ENCODE results near the gene ACOXL. TPM values are rescaled to one million over a fixed set of nuclear protein-coding genes. Genes with fewer than 3 reads are reported as not detected.

Gene ACOXL
- total RNA-seq, 3 donors from 2014 or later (not counting 1 experiment from before 2014, with no cell fraction given): not detected

DNA sequence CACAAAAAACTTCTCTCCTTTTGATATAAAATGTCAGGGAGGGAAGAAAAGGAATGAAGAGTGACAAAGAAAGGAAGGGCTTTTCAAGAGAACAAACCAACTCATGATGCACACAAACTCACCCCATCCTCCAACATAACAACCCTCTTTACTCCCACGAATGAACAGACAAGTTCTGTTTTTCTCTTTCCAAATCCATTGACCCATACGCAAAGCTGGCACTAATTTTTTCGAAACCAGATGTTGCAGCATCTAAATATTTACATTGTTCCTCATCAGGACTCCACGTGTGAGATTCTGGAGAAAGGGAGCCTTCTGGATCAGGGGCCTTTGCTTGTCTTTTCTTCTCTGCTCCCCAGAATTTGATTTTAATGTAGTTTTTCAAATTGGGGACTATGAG is 245.0 kb downstream of the ACOXL start:
- no peaks in the 10 kb centered on the region for H3K36me3 ChIP-seq (ENCODE audit: control insufficient read depth, insufficient read depth, low read length)

DNA sequence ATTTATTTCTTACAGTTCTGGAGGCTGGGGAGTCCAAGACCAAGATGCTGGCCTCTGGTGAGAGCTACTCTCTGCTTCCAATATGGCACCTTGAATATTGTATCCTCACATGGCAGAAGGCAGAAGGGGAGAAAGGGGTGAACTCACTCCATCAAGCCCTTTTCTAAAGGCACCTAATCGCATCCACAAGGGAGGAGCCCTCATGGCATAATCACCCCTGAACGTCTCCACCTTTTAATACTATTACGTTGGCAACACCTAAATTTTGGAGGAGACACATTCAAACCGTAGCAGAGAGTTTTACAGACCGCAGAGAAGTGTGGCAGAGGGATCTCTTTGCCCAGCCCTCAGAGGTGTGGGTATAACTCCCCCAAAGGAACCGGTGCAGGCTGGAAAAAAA is 245.8 kb downstream of the ACOXL start:
- no peaks in the 10 kb centered on the region for H3K36me3 Mint-ChIP-seq
- peaks cover 6 to 9% of the 10 kb centered on the region in 2 donors for H3K27me3 Mint-ChIP-seq (ENCODE audit: low read depth in 2 of 2)
- H3K27ac Mint-ChIP-seq: no peak overlapping the region
- peaks cover 11% of the 10 kb centered on the region for H3K4me1 ChIP-seq (ENCODE audit: control insufficient read depth, insufficient read depth, low read length)
- no peaks in the 10 kb centered on the region for H3K27me3 ChIP-seq (ENCODE audit: control insufficient read depth, insufficient read depth, low read length)
- intact Hi-C loops (cut with micrococcal nuclease): no loop called here
- no peaks in the 10 kb centered on the region for H3K9me3 Mint-ChIP-seq
- no peak for ATAC-seq
- no peak overlapping the region for H3K27ac ChIP-seq (ENCODE audit: low read length)
- H3K4me3 Mint-ChIP-seq: no peak overlapping the region
- H3K36me3 ChIP-seq (ENCODE audit: control insufficient read depth, insufficient read depth, low read length): no peaks in the 10 kb centered on the region
- peaks cover 12 to 16% of the 10 kb centered on the region in 2 donors for H3K4me1 Mint-ChIP-seq
- TF ChIP-seq, protein P1, sequence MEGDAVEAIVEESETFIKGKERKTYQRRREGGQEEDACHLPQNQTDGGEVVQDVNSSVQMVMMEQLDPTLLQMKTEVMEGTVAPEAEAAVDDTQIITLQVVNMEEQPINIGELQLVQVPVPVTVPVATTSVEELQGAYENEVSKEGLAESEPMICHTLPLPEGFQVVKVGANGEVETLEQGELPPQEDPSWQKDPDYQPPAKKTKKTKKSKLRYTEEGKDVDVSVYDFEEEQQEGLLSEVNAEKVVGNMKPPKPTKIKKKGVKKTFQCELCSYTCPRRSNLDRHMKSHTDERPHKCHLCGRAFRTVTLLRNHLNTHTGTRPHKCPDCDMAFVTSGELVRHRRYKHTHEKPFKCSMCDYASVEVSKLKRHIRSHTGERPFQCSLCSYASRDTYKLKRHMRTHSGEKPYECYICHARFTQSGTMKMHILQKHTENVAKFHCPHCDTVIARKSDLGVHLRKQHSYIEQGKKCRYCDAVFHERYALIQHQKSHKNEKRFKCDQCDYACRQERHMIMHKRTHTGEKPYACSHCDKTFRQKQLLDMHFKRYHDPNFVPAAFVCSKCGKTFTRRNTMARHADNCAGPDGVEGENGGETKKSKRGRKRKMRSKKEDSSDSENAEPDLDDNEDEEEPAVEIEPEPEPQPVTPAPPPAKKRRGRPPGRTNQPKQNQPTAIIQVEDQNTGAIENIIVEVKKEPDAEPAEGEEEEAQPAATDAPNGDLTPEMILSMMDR (IDR thresholded peaks at IDR 0.05): no peak
- WGBS (ENCODE audit: insufficient coverage): 94% methylated on average over 6 of the region's 6 CpGs
- H3K4me3 ChIP-seq (ENCODE audit: low read length): no peak overlapping the region
- no peak for DNase-seq
- no peaks in the 10 kb centered on the region for H3K9me3 ChIP-seq (ENCODE audit: control insufficient read depth, insufficient read depth, low read length)

More for the DNA sequence above, 245.0 kb downstream of the ACOXL start:
- Histone ChIP-seq H3K9me3 (ENCODE audit: control insufficient read depth, insufficient read depth, low read length) (peaks cover 4% of the 10 kb centered on the region), H3K4me1 (ENCODE audit: control insufficient read depth, insufficient read depth, low read length) (peaks cover 11% of the 10 kb centered on the region), H3K27me3 (ENCODE audit: control insufficient read depth, insufficient read depth, low read length) (no peaks in the 10 kb centered on the region), H3K27ac (ENCODE audit: low read length) (no peak overlapping the region), H3K4me3 (ENCODE audit: low read length) (no peak overlapping the region)
- Mint-ChIP-seq H3K36me3 (no peaks in the 10 kb centered on the region), H3K27me3 (ENCODE audit: low read depth in 2 of 2) (peaks cover 6 to 9% of the 10 kb centered on the region in 2 donors), H3K27ac (no peak overlapping the region), H3K4me3 (no peak overlapping the region), H3K9me3 (peaks cover 0 to 1% of the 10 kb centered on the region in 2 donors), H3K4me1 (peaks cover 12 to 16% of the 10 kb centered on the region in 2 donors)
- intact Hi-C loops (cut with micrococcal nuclease): no loop called here
- TF ChIP-seq, protein P1 (IDR thresholded peaks at IDR 0.05): no peak
- no peak for ATAC-seq
- 83% methylated on average over 4 of the region's 4 CpGs for WGBS (ENCODE audit: insufficient coverage)
- DNase-seq: no peak

DNA sequence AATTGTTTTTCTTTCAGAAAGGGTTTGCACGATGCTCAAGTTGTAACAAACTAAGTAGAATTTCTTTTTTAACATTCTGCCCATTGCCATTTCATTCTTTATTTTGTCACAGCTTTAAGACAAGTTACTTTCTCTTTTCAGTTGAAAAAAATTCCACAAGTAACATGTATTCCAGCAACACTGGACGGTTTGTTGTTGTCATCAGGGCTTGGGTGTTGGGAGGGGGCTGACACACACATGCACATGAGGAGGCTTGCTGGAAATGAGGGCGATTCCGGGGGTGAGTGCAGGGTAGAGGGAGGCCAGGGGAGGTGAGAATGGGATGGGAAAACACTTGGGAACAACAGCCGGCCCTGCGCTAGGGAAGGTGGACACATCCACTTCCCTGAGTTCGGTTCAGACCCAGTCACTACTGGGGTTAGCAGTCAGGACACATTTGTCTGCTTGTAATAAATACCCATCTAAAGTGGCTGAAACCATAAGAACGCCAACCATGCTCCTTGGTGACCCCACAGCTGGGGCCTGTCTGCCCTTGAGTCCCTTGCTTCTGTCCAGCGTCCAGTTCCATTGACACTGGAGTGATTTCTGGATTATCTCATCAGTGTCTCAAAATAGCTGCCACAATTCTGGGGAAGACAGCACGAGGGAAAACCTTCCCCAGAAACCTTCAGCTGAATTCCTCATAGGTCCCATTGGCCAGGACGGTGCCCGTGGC is 246.5 kb downstream of the ACOXL start:
- Histone ChIP-seq H3K36me3 (ENCODE audit: control insufficient read depth, insufficient read depth, low read length) (no peaks in the 10 kb centered on the region), H3K4me1 (ENCODE audit: control insufficient read depth, insufficient read depth, low read length) (peaks cover 11% of the 10 kb centered on the region), H3K27ac (ENCODE audit: low read length) (no peak overlapping the region), H3K4me3 (ENCODE audit: low read length) (no peak overlapping the region), H3K9me3 (ENCODE audit: control insufficient read depth, insufficient read depth, low read length) (no peaks in the 10 kb centered on the region), H3K27me3 (ENCODE audit: control insufficient read depth, insufficient read depth, low read length) (no peaks in the 10 kb centered on the region)
- Mint-ChIP-seq H3K27me3 (ENCODE audit: low read depth in 2 of 2) (peaks cover 6 to 9% of the 10 kb centered on the region in 2 donors), H3K4me3 (no peak overlapping the region), H3K4me1 (peaks cover 12% of the 10 kb centered on the region in 2 donors), H3K36me3 (no peaks in the 10 kb centered on the region), H3K27ac (no peak overlapping the region), H3K9me3 (no peaks in the 10 kb centered on the region)
- intact Hi-C loops (cut with micrococcal nuclease): no loop called here
- WGBS (ENCODE audit: insufficient coverage): 89% methylated on average over 11 of the region's 12 CpGs
- TF ChIP-seq, protein P1 (IDR thresholded peaks at IDR 0.05): no peak
- DNase-seq: no peak
- no peak for ATAC-seq

Data from natural killer cell (primary cell).